CD14-positive monocyte (primary cell): ENCODE results near the gene PIM2. TPM values are rescaled to one million over a fixed set of nuclear protein-coding genes. Genes with fewer than 3 reads are reported as not detected.

Source experiments
- DNase-seq, 3 donors: peaks; one replicate each; pipeline ENCODE4 v3.0.0-alpha.2; 2011 to 2022
- H2AFZ ChIP-seq: 2 replicates; pipeline ENCODE4 v1.6.0; 2012; ENCODE audit warnings: mild to moderate bottlenecking, low read depth, low read length, inconsistent platforms; ENCODE audit not compliant: insufficient read depth, poor library complexity, severe bottlenecking
- H3K27ac ChIP-seq, 2 donors: 1 replicate in 1 of 2; 2 replicates in 1 of 2; pipeline ENCODE4 v1.5.1; 2012 to 2013; ENCODE audit warnings: low read length in 2 of 2, control low read depth in 1 of 2, inconsistent platforms in 1 of 2, low read depth in 1 of 2, mild to moderate bottlenecking in 1 of 2
- H3K27me3 ChIP-seq, 2 donors: one replicate each; pipeline versions ENCODE4 v1.6.0 to v1.6.1; 2011 to 2013; ENCODE audit warnings: low read length in 2 of 2; ENCODE audit not compliant: control insufficient read depth in 2 of 2, insufficient read depth in 2 of 2
- H3K36me3 ChIP-seq, 2 donors: replicated peaks in 1 of 2; 1 replicate in 1 of 2; 2 replicates in 1 of 2; pipeline versions ENCODE4 v1.5.1 to v1.6.1; 2012 to 2013; ENCODE audit warnings: low read length in 2 of 2, control low read depth in 1 of 2, inconsistent platforms in 1 of 2, mild to moderate bottlenecking in 1 of 2; ENCODE audit not compliant: insufficient read depth in 2 of 2, control insufficient read depth in 1 of 2
- H3K4me1 ChIP-seq, 2 donors: 1 replicate in 1 of 2; 2 replicates in 1 of 2; pipeline versions ENCODE4 v1.5.1 to v1.6.1; 2012 to 2013; ENCODE audit warnings: low read length in 2 of 2, control low read depth in 1 of 2, inconsistent platforms in 1 of 2, mild to moderate bottlenecking in 1 of 2, moderate library complexity in 1 of 2; ENCODE audit not compliant: insufficient read depth in 2 of 2, control insufficient read depth in 1 of 2
- H3K4me2 ChIP-seq: replicated peaks from 2 replicates; pipeline ENCODE3; 2012; ENCODE audit warnings: low read length, moderate library complexity, mild to moderate bottlenecking; ENCODE audit not compliant: poor library complexity, severe bottlenecking; ENCODE audit errors: extremely low read depth
- H3K4me3 ChIP-seq, 3 experiments: fragments of 200-600 bp in 1 of 3; sonication (generic) in 1 of 3; replicated peaks in 1 of 3; 1 replicate in 2 of 3; 2 replicates in 1 of 3; pipeline ENCODE4 v1.5.1; 2011 to 2013; ENCODE audit warnings: low read length in 3 of 3, mild to moderate bottlenecking in 3 of 3, control low read depth in 2 of 3, low read depth in 2 of 3, inconsistent platforms in 1 of 3, moderate library complexity in 1 of 3
- H3K79me2 ChIP-seq: 2 replicates; pipeline ENCODE4 v1.6.0; 2012; ENCODE audit warnings: mild to moderate bottlenecking, control low read depth, inconsistent platforms, low read length, moderate library complexity; ENCODE audit not compliant: insufficient read depth
- H3K9ac ChIP-seq: 2 replicates; pipeline ENCODE4 v1.6.0; 2017; ENCODE audit warnings: low read length, mild to moderate bottlenecking; ENCODE audit not compliant: insufficient read depth, poor library complexity, severe bottlenecking
- H3K9me3 ChIP-seq, 2 donors: replicated peaks in 1 of 2; 1 replicate in 1 of 2; 2 replicates in 1 of 2; pipeline versions ENCODE4 v1.5.1 to v1.6.1; 2012 to 2013; ENCODE audit warnings: low read length in 2 of 2, control low read depth in 1 of 2; ENCODE audit not compliant: control insufficient read depth in 1 of 2, insufficient read depth in 1 of 2
- H4K20me1 ChIP-seq: 2 replicates; pipeline ENCODE4 v1.6.0; 2012; ENCODE audit warnings: mild to moderate bottlenecking, low read length, control low read depth, moderate library complexity; ENCODE audit not compliant: insufficient read depth
- H3K27ac Mint-ChIP-seq, 7 donors: one replicate each; pipeline ENCODE4 v1.8.0; 2020; ENCODE audit warnings: mild to moderate bottlenecking in 7 of 7, mixed read lengths in 7 of 7, moderate library complexity in 6 of 7, inconsistent platforms in 2 of 7
- H3K27me3 Mint-ChIP-seq, 3 donors: one replicate each; pipeline ENCODE4 v1.8.0; 2021 to 2022; ENCODE audit warnings: low read depth in 3 of 3, mild to moderate bottlenecking in 3 of 3, mixed read lengths in 3 of 3, moderate library complexity in 3 of 3, inconsistent platforms in 1 of 3
- H3K36me3 Mint-ChIP-seq, 2 donors: one replicate each; pipeline ENCODE4 v1.8.0; 2020; ENCODE audit warnings: mixed read lengths in 2 of 2, inconsistent platforms in 1 of 2, mild to moderate bottlenecking in 1 of 2
- H3K4me1 Mint-ChIP-seq: one replicate; pipeline ENCODE4 v1.8.0; 2020; ENCODE audit warnings: mild to moderate bottlenecking, mixed read lengths
- H3K4me3 Mint-ChIP-seq, 2 donors: one replicate each; pipeline ENCODE4 v1.8.0; 2020; ENCODE audit warnings: mild to moderate bottlenecking in 2 of 2, mixed read lengths in 2 of 2, moderate library complexity in 1 of 2
- H3K9me3 Mint-ChIP-seq, 7 donors: one replicate each; pipeline ENCODE4 v1.8.0; 2020 to 2022; ENCODE audit warnings: mixed read lengths in 7 of 7, mild to moderate bottlenecking in 6 of 7, moderate library complexity in 6 of 7, inconsistent platforms in 2 of 7
- CTCF ChIP-seq: fragments of 200-600 bp; IDR thresholded peaks from one replicate; pipeline ENCODE4 v1.8.0; 2022; ENCODE audit warnings: antibody characterized with exemption, mild to moderate bottlenecking
- WGBS: methylation state at CpG from one replicate; pipeline ENCODE4 v1.1.5; 2013; ENCODE audit warnings: missing lambda C conversion rate; ENCODE audit not compliant: insufficient coverage; 5-methylcytosine and 5-hydroxymethylcytosine counted together
- intact Hi-C, 2 donors: fragments of 100-400 bp; cut with micrococcal nuclease; formaldehyde crosslinking; loops; one replicate each; pipeline versions ENCODE4 v1.15.0 to v1.15.1; 2023
- polyA plus RNA-seq, 3 donors: library from polyadenylated mRNA; depleted of rRNA in 1 of 3; unstranded in 2 of 3; stranded (reverse) in 1 of 3; fragments of 300-500 nt in 2 of 3; fragments of >200 nt in 1 of 3; fragmentation: Illumina TruSeq in 2 of 3; gene quantifications; 1 replicate in 2 of 3; 2 replicates in 1 of 3; pipeline ENCODE4 v1.2.3, GENCODE V29; 2012 to 2021

Gene PIM2
- polyA plus RNA-seq, 3 donors = 6.7 to 39.4 (median 9.9) TPM

GRCh38 chrX:48896611-48897011 is 22.2 kb downstream of the PIM2 start:
- no CpG with 5 or more reads among the region's 9 CpGs for WGBS
- H3K27ac Mint-ChIP-seq = peak overlapping the region; percentile 94 to 100 (median 98)
- H3K4me1 ChIP-seq = peaks cover 25 to 34% of the 10 kb centered on the region in 2 donors
- H3K36me3 Mint-ChIP-seq = peaks cover 25 to 31% of the 10 kb centered on the region in 2 donors
- peak overlapping the region; percentile 87 to 96 for H3K4me3 Mint-ChIP-seq
- H3K79me2 ChIP-seq = peaks cover 32% of the 10 kb centered on the region
- no peaks in the 10 kb centered on the region for H3K27me3 ChIP-seq
- H3K9me3 ChIP-seq = no peaks in the 10 kb centered on the region
- peak overlapping the region; percentile 79 for H3K4me2 ChIP-seq
- peak overlapping the region; percentile 81 to 98 (median 88) for H3K4me3 ChIP-seq
- intact Hi-C loops = loop anchor here (5.0 to 10.0 kb wide), 3 partner anchors 48 to 148 kb away; partner anchors contain the start of genes HDAC6 (in 2 of the 2) and TFE3 (in 1 of the 2)
- TF ChIP-seq CTCF = no peak
- peak overlapping the region; percentile 98 to 100 for H3K27ac ChIP-seq
- peaks cover 20% of the 10 kb centered on the region for H4K20me1 ChIP-seq
- H3K36me3 ChIP-seq = peaks cover 19 to 41% of the 10 kb centered on the region in 2 donors
- peaks cover 0 to 6% (median 0%) of the 10 kb centered on the region in 3 donors for H3K27me3 Mint-ChIP-seq
- H2AFZ ChIP-seq = peak overlapping the region; percentile 26
- H3K4me1 Mint-ChIP-seq = peaks cover 20% of the 10 kb centered on the region
- peak overlapping the region; percentile 95 for H3K9ac ChIP-seq
- peaks cover 0 to 32% (median 2%) of the 10 kb centered on the region in 7 donors for H3K9me3 Mint-ChIP-seq
- DNase-seq = peak in 1 of 3 donors; percentile 57

- Histone ChIP-seq H3K27ac (no peak overlapping the region), H3K79me2 (peaks cover 32% of the 10 kb centered on the region), H3K4me3 (no peak overlapping the region), H4K20me1 (peaks cover 20% of the 10 kb centered on the region), H3K9me3 (no peaks in the 10 kb centered on the region), H3K9ac (no peak overlapping the region), H3K4me1 (peaks cover 28 to 43% of the 10 kb centered on the region in 2 donors), H3K27me3 (no peaks in the 10 kb centered on the region), H3K36me3 (peaks cover 12 to 30% of the 10 kb centered on the region in 2 donors), H3K4me2 (no peak overlapping the region), H2AFZ (no peak overlapping the region)
- WGBS = no CpG with 5 or more reads among the region's 6 CpGs
- no peak for DNase-seq
- Mint-ChIP-seq H3K36me3 (peaks cover 17 to 20% of the 10 kb centered on the region in 2 donors), H3K9me3 (peaks cover 0 to 32% (median 4%) of the 10 kb centered on the region in 7 donors), H3K27me3 (peaks cover 0 to 9% (median 8%) of the 10 kb centered on the region in 3 donors), H3K4me3 (no peak overlapping the region), H3K27ac (peak overlapping the region in 1 of 7 donors; percentile 19), H3K4me1 (peaks cover 29% of the 10 kb centered on the region)
- no peak for TF ChIP-seq CTCF
- intact Hi-C loops = loop anchor here (5.0 to 10.0 kb wide), 4 partner anchors 50 to 150 kb away; partner anchors contain the start of genes HDAC6 (in 2 of the 2) and TFE3 (in 1 of the 2)
These were observed 23.9 kb downstream of the PIM2 start for GRCh38 chrX:48894891-48895290.
